Fibroblast of lung (primary cell): ENCODE data around the gene ATRIP.
"Not testable (repeated sequence)": the region's sequence is repeated elsewhere in the genome, so short reads cannot be mapped to it uniquely, and the experiment has no call there.

Experiments
- EZH2 ChIP-seq: IDR thresholded peaks from 2 replicates; pipeline ENCODE4 v1.5.1; 2012; ENCODE audit warnings: low read length, control low read depth, mild to moderate bottlenecking; ENCODE audit errors: missing control alignments
- TF ChIP-seq, protein P1 (sequence below), 2 donors: IDR thresholded peaks in 1 of 2; conservative IDR thresholded peaks in 1 of 2; 1 replicate in 1 of 2; 2 replicates in 1 of 2; pipeline ENCODE4 v1.5.1; 2011 to 2012; ENCODE audit warnings: low read length in 2 of 2, control low read depth in 1 of 2, inconsistent platforms in 1 of 2, low read depth in 1 of 2, mild to moderate bottlenecking in 1 of 2

DNA sequence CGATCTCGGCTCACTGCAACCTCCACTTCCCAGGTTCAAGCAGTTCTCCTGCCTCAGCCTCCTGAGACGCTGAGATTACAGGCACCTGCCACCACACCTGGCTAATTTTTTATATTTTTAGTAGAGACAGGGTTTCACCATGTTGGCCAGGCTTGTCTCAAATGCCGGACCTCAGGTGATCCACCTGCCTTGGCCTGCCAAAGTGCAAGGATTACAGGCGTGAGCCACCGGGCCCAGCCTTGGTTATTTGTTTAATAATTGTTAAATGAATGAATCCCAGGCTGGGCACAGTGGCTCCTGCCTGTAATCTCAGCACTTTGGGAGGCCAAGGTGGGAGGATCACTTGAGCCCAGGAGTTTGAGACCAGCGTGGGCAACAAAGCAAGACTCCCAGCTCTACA, 15.2 kb downstream of the ATRIP start:
- TF ChIP-seq, protein P1, sequence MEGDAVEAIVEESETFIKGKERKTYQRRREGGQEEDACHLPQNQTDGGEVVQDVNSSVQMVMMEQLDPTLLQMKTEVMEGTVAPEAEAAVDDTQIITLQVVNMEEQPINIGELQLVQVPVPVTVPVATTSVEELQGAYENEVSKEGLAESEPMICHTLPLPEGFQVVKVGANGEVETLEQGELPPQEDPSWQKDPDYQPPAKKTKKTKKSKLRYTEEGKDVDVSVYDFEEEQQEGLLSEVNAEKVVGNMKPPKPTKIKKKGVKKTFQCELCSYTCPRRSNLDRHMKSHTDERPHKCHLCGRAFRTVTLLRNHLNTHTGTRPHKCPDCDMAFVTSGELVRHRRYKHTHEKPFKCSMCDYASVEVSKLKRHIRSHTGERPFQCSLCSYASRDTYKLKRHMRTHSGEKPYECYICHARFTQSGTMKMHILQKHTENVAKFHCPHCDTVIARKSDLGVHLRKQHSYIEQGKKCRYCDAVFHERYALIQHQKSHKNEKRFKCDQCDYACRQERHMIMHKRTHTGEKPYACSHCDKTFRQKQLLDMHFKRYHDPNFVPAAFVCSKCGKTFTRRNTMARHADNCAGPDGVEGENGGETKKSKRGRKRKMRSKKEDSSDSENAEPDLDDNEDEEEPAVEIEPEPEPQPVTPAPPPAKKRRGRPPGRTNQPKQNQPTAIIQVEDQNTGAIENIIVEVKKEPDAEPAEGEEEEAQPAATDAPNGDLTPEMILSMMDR (conservative IDR thresholded peaks at IDR 0.05 in 1 of 2, IDR thresholded peaks at IDR 0.05 in 1 of 2; ENCODE audit: low read depth in 1 of 2, low read length in 2 of 2) = not testable (repeated sequence)
- not testable (repeated sequence) for TF ChIP-seq EZH2
